Measurements from ENCODE around the gene MISP. TPM values are rescaled to one million over a fixed set of nuclear protein-coding genes. Genes with fewer than 3 reads are reported as not detected.
"Not testable (repeated sequence)": the region's sequence is repeated elsewhere in the genome, so short reads cannot be mapped to it uniquely, and the experiment has no call there.

The MISP gene
- polyA plus RNA-seq, 2 of the 4 experiments (the other 2 are of a cell fraction) = 46.5 to 62.7 TPM

- ChIA-PET CTCF (interaction anchor here (0.8 to 4.8 kb wide), 10 partner anchors 9 to 160 kb away, joined by 3 to 23 read pairs (median 4); partner anchors contain the start of genes FSTL3 and MISP), POLR2A (interaction anchor here (0.6 to 1.6 kb wide), 3 partner anchors 11 to 65 kb away, joined by 3 to 9 read pairs (median 9); partner anchors contain the start of gene FSTL3)
- ATAC-seq (peak; percentile 66 to 75; a peak in 4 of 6 replicates), FAIRE-seq (no peak), DNase-seq (ENCODE audit: low read depth in 1 of 2, low spot score in 1 of 2) (peak; percentile 56 to 66)
- H3K4me3 ChIP-seq = no peak overlapping the region
- no peaks in the 10 kb centered on the region for H3K4me1 ChIP-seq
- WGBS (ENCODE audit: missing lambda C conversion rate) = 79% methylated on average over 15 of the region's 19 CpGs
- 0 out of 3 replicates have a peak, but pooled peaks have one; percentile 19 for TF ChIP-seq CTCF (IDR thresholded peaks at IDR 0.05)
- TF ChIP-seq CEBPB (IDR thresholded peaks at IDR 0.05) = no peak
- H3K9me3 ChIP-seq = peaks cover 12% of the 10 kb centered on the region; the same call in 2 of the 3 replicates
- no peak overlapping the region; a peak in 1 of 6 replicates for H3K27ac ChIP-seq
- no peak overlapping the region for H3K4me2 ChIP-seq
These were observed 9.3 kb upstream of the MISP start for GRCh38 chr19:741506-742131.

GRCh38 chr19:742540-743075 lies 8.3 kb upstream of the MISP start:
- Histone ChIP-seq H3K4me3 (no peak overlapping the region), H3K4me1 (no peaks in the 10 kb centered on the region), H3K9me3 (peaks cover 16% of the 10 kb centered on the region), H3K4me2 (no peak overlapping the region), H3K27ac (no peak overlapping the region)
- POLR2A ChIA-PET = interaction anchor here (0.8 to 1.6 kb wide), 2 partner anchors 10 to 11 kb away, joined by 4 to 9 read pairs; no protein-coding TSS in a partner anchor
- no peak for DNase-seq (ENCODE audit: low read depth in 1 of 2, low spot score in 1 of 2)
- WGBS (ENCODE audit: missing lambda C conversion rate) = 92% methylated on average over 24 of the region's 24 CpGs
- no peak for TF ChIP-seq CHD4 (IDR thresholded peaks at IDR 0.05; ENCODE audit: borderline replicate concordance)
- ATAC-seq = no peak
- no peak for FAIRE-seq
- CTCF ChIA-PET = interaction anchor here (0.9 to 4.8 kb wide), 7 partner anchors 8 to 161 kb away, joined by 3 to 23 read pairs (median 4); partner anchors contain the start of gene MISP

GRCh38 chr19:743168-743687 lies 7.7 kb upstream of the MISP start:
- ATAC-seq (no peak), DNase-seq (ENCODE audit: low read depth in 1 of 2, low spot score in 1 of 2) (no peak), FAIRE-seq (no peak)
- H3K4me1 ChIP-seq = no peaks in the 10 kb centered on the region
- no peak overlapping the region for H3K27ac ChIP-seq
- H3K4me2 ChIP-seq = no peak overlapping the region
- H3K9me3 ChIP-seq = peaks cover 22% of the 10 kb centered on the region
- 80% methylated on average over 7 of the region's 13 CpGs for WGBS (ENCODE audit: missing lambda C conversion rate)
- no peak overlapping the region for H3K4me3 ChIP-seq
- ChIA-PET CTCF (interaction anchor here (0.6 to 4.7 kb wide), 3 partner anchors 9 to 556 kb away, joined by 3 to 15 read pairs (median 4); no protein-coding TSS in a partner anchor), POLR2A (interaction anchor here (0.8 kb wide), 1 partner anchor 10 kb away, joined by 4 read pairs; no protein-coding TSS in a partner anchor)
- TF ChIP-seq USF2 (IDR thresholded peaks at IDR 0.05) (no peak), TP53 (CRISPR knock-in tag; IDR thresholded peaks at IDR 0.05) (no peak), NR3C1 (IDR thresholded peaks at IDR 0.05) (no peak), HDAC2 (IDR thresholded peaks at IDR 0.05) (no peak), PBX3 (IDR thresholded peaks at IDR 0.05) (no peak), MAZ (IDR thresholded peaks at IDR 0.05; ENCODE audit: borderline replicate concordance, low read depth, low read length) (no peak), HOXA7 (CRISPR knock-in tag; IDR thresholded peaks at IDR 0.05) (no peak)

- POLR2A ChIA-PET; FAIRE-seq; ATAC-seq; H3K27ac ChIP-seq; H3K4me1 ChIP-seq; H3K4me2 ChIP-seq; H3K4me3 ChIP-seq; DNase-seq (ENCODE audit: low read depth in 1 of 2, low spot score in 1 of 2): not testable (repeated sequence)
- peaks cover 22% of the 10 kb centered on the region for H3K9me3 ChIP-seq
- 88% methylated on average over 7 of the region's 7 CpGs for WGBS (ENCODE audit: missing lambda C conversion rate)
- CTCF ChIA-PET = interaction anchor here (0.7 to 4.7 kb wide), 5 partner anchors 8 to 41 kb away, joined by 3 to 15 read pairs (median 4); partner anchors contain the start of gene PALM
These were observed 5.8 kb upstream of the MISP start for GRCh38 chr19:745138-745537.
